Thoracic aorta (tissue), 2 donors: ENCODE measurements around the gene TP53TG5. TPM values are rescaled to one million over a fixed set of nuclear protein-coding genes. Genes with fewer than 3 reads are reported as not detected.

Experiments
- ATAC-seq: fragments of 150-250 bp; one replicate; pipeline ENCODE4 v1.8.0; 2017; ENCODE audit warnings: low read depth; ENCODE audit not compliant: insufficient number of reproducible peaks, low FRiP score
- DNase-seq: peaks from one replicate; pipeline ENCODE4 v3.0.0-alpha.2; 2020; ENCODE audit warnings: low spot score
- H3K27ac ChIP-seq, 2 donors: fragments of 200-600 bp; sonication (generic); 1 replicate in 1 of 2; 2 replicates in 1 of 2; pipeline ENCODE4 v1.5.1; 2016; ENCODE audit warnings: mild to moderate bottlenecking in 2 of 2, moderate library complexity in 2 of 2
- H3K27me3 ChIP-seq: fragments of 200-600 bp; sonication (generic); replicated peaks from 2 replicates; pipeline ENCODE4 v1.6.0; 2016; ENCODE audit warnings: mild to moderate bottlenecking; ENCODE audit not compliant: insufficient read depth
- H3K36me3 ChIP-seq: fragments of 200-600 bp; sonication (generic); one replicate; pipeline ENCODE4 v1.5.1; 2016
- H3K4me1 ChIP-seq, 2 donors: fragments of 200-600 bp; sonication (generic); 1 replicate in 1 of 2; 2 replicates in 1 of 2; pipeline versions ENCODE4 v1.5.1 to v1.6.0; 2016; ENCODE audit warnings: low read depth in 2 of 2, mild to moderate bottlenecking in 1 of 2; ENCODE audit not compliant: control insufficient read depth in 1 of 2
- H3K4me3 ChIP-seq: fragments of 200-600 bp; sonication (generic); 2 replicates; pipeline ENCODE4 v1.5.1; 2016; ENCODE audit warnings: mild to moderate bottlenecking
- H3K9me3 ChIP-seq: fragments of 200-600 bp; sonication (generic); 2 replicates; pipeline ENCODE4 v1.5.1; 2016
- CTCF ChIP-seq: fragments of 200-600 bp; sonication (generic); IDR thresholded peaks from one replicate; pipeline ENCODE4 v1.5.1; 2019; ENCODE audit warnings: antibody characterized with exemption
- total RNA-seq, 2 donors: library from RNA; depleted of rRNA; stranded (reverse); fragments of >200 nt; gene quantifications; one replicate each; pipeline versions ENCODE4 v1.1.0 to v1.2.3, GENCODE V29; 2016

Gene TP53TG5
- total RNA-seq, 2 donors from 2014 or later: not detected

GRCh38 chr20:45366192-45366591 lies 11.9 kb downstream of the TP53TG5 start:
- DNase-seq (no peak), ATAC-seq (no peak)
- no peaks in the 10 kb centered on the region for H3K9me3 ChIP-seq
- no peak overlapping the region for H3K27ac ChIP-seq
- H3K4me1 ChIP-seq: peaks cover 5 to 20% of the 10 kb centered on the region in 2 donors
- H3K27me3 ChIP-seq: no peaks in the 10 kb centered on the region
- no peak overlapping the region for H3K4me3 ChIP-seq
- no peak for TF ChIP-seq CTCF
- H3K36me3 ChIP-seq: peaks cover 18% of the 10 kb centered on the region

GRCh38 chr20:45365444-45365970 lies 12.6 kb downstream of the TP53TG5 start:
- TF ChIP-seq CTCF: no peak
- peaks cover 18% of the 10 kb centered on the region for H3K36me3 ChIP-seq
- no peak overlapping the region for H3K27ac ChIP-seq
- H3K9me3 ChIP-seq: no peaks in the 10 kb centered on the region
- no peak for ATAC-seq
- H3K4me1 ChIP-seq: peaks cover 5 to 20% of the 10 kb centered on the region in 2 donors
- no peak for DNase-seq
- H3K27me3 ChIP-seq: no peaks in the 10 kb centered on the region
- H3K4me3 ChIP-seq: no peak overlapping the region

GRCh38 chr20:45363611-45364492 lies 14.3 kb downstream of the TP53TG5 start:
- peaks cover 11 to 34% of the 10 kb centered on the region in 2 donors for H3K4me1 ChIP-seq
- ATAC-seq: no peak
- H3K27me3 ChIP-seq: no peaks in the 10 kb centered on the region
- no peak for TF ChIP-seq CTCF
- H3K27ac ChIP-seq: peak overlapping the region; percentile 86 to 94
- H3K9me3 ChIP-seq: no peaks in the 10 kb centered on the region
- H3K4me3 ChIP-seq: peak overlapping the region; percentile 82
- no peak for DNase-seq
- peaks cover 18% of the 10 kb centered on the region for H3K36me3 ChIP-seq

GRCh38 chr20:45362804-45363610 lies 15.1 kb downstream of the TP53TG5 start, which contains the start of gene SYS1:
Gene SYS1 (plus strand): TSS chr20:45363156. CDS start chr20:45363532, 376 bp downstream.
- peak; percentile 79 for TF ChIP-seq CTCF
- Histone ChIP-seq H3K4me1 (peaks cover 20 to 42% of the 10 kb centered on the region in 2 donors), H3K9me3 (no peaks in the 10 kb centered on the region), H3K4me3 (peak within 1 kb of the TSS; percentile 82), H3K27me3 (no peaks in the 10 kb centered on the region), H3K27ac (peak within 1 kb of the TSS; percentile 86 to 94), H3K36me3 (peaks cover 14% of the 10 kb centered on the region)
- peak; percentile 78 for ATAC-seq
- peak; percentile 94 for DNase-seq

GRCh38 chr20:45361793-45362192 lies 16.3 kb downstream of the TP53TG5 start:
- ATAC-seq: no peak
- Histone ChIP-seq H3K27ac (no peak overlapping the region), H3K9me3 (no peaks in the 10 kb centered on the region), H3K4me3 (no peak overlapping the region), H3K27me3 (no peaks in the 10 kb centered on the region), H3K36me3 (peaks cover 6% of the 10 kb centered on the region), H3K4me1 (peaks cover 30 to 52% of the 10 kb centered on the region in 2 donors)
- no peak for DNase-seq
- TF ChIP-seq CTCF: no peak
